Endometrium (tissue), 2 donors: Measurements from ENCODE around the gene PATJ.

Experiments used
- FAIRE-seq: peaks from 2 replicates; lab custom pipeline; 2012; peaks lifted over from hg19 to GRCh38; lab: Jason Lieb, UNC
- donor health status: control.
- donor health status: control.

Gene PATJ

GRCh38 chr1:62050165-62050564 lies 307.9 kb downstream of the PATJ start:
- FAIRE-seq: no peak

- no peak for FAIRE-seq
Measured at GRCh38 chr1:62052946-62053345, 310.7 kb downstream of the PATJ start.

GRCh38 chr1:62054188-62054587 lies 311.9 kb downstream of the PATJ start:
- FAIRE-seq: no peak

GRCh38 chr1:62057230-62057629 lies 314.9 kb downstream of the PATJ start:
- no peak for FAIRE-seq

- FAIRE-seq: no peak
Measured at GRCh38 chr1:62057641-62058290, 315.5 kb downstream of the PATJ start.

GRCh38 chr1:62058956-62059355 lies 316.7 kb downstream of the PATJ start:
- FAIRE-seq: no peak

- no peak for FAIRE-seq
Measured at GRCh38 chr1:62062087-62062486, 319.8 kb downstream of the PATJ start.

GRCh38 chr1:62064829-62065407 lies 322.6 kb downstream of the PATJ start:
- FAIRE-seq: no peak

GRCh38 chr1:62066713-62067112 lies 324.4 kb downstream of the PATJ start:
- FAIRE-seq: no peak

- no peak for FAIRE-seq
Measured at GRCh38 chr1:62068416-62068843, 326.1 kb downstream of the PATJ start.

GRCh38 chr1:62068978-62069377 lies 326.7 kb downstream of the PATJ start:
- no peak for FAIRE-seq

GRCh38 chr1:62070384-62071011 lies 328.2 kb downstream of the PATJ start:
- FAIRE-seq: peak; percentile 29

GRCh38 chr1:62071695-62072094 lies 329.4 kb downstream of the PATJ start:
- FAIRE-seq: no peak

- no peak for FAIRE-seq
Measured at GRCh38 chr1:62076286-62076685, 334.0 kb downstream of the PATJ start.

GRCh38 chr1:62077821-62078220 lies 335.5 kb downstream of the PATJ start:
- FAIRE-seq: no peak

- FAIRE-seq: peak; percentile 59
Measured at GRCh38 chr1:62082456-62083363, 340.4 kb downstream of the PATJ start.

- FAIRE-seq: no peak
Measured at GRCh38 chr1:62084310-62084890, 342.1 kb downstream of the PATJ start.

- FAIRE-seq: no peak
Measured at GRCh38 chr1:62088439-62088838, 346.2 kb downstream of the PATJ start.

- no peak for FAIRE-seq
Measured at GRCh38 chr1:62089570-62089969, 347.3 kb downstream of the PATJ start.

- no peak for FAIRE-seq
Measured at GRCh38 chr1:62090016-62090415, 347.7 kb downstream of the PATJ start.

GRCh38 chr1:62092110-62092509 lies 349.8 kb downstream of the PATJ start:
- FAIRE-seq: no peak

- no peak for FAIRE-seq
Measured at GRCh38 chr1:62093261-62093660, 351.0 kb downstream of the PATJ start.
